Ascending aorta (tissue), 2 donors: ENCODE measurements around the gene FARS2. TPM values are rescaled to one million over a fixed set of nuclear protein-coding genes. Genes with fewer than 3 reads are reported as not detected.

ENCODE experiments used
- DNase-seq, 2 donors: peaks; one replicate each; pipeline ENCODE4 v3.0.0-alpha.2; 2019; ENCODE audit warnings: low spot score in 2 of 2
- H3K27ac ChIP-seq, 2 donors: fragments of 200-600 bp; sonication (generic); one replicate each; pipeline ENCODE4 v1.5.1; 2016 to 2017; ENCODE audit warnings: mild to moderate bottlenecking in 1 of 2
- H3K27me3 ChIP-seq: fragments of 200-600 bp; sonication (generic); one replicate; pipeline ENCODE4 v1.5.1; 2017
- H3K36me3 ChIP-seq, 2 donors: fragments of 200-600 bp; sonication (generic); one replicate each; pipeline ENCODE4 v1.5.1; 2016
- H3K4me1 ChIP-seq, 2 donors: fragments of 200-600 bp; sonication (generic); one replicate each; pipeline ENCODE4 v1.5.1; 2016 to 2017; ENCODE audit warnings: mild to moderate bottlenecking in 1 of 2
- H3K4me3 ChIP-seq, 2 donors: fragments of 200-600 bp; sonication (generic); one replicate each; pipeline ENCODE4 v1.5.1; 2016 to 2017; ENCODE audit warnings: mild to moderate bottlenecking in 1 of 2
- H3K9me3 ChIP-seq, 2 donors: fragments of 200-600 bp; sonication (generic); one replicate each; pipeline ENCODE4 v1.5.1; 2016
- intact Hi-C: fragments of 100-400 bp; cut with DNase I; formaldehyde crosslinking; loops from one replicate; pipeline ENCODE4 v1.15.1; 2023
- total RNA-seq: library from RNA; depleted of rRNA; stranded (reverse); fragments of >200 nt; gene quantifications from one replicate; pipeline ENCODE4 v1.1.0, GENCODE V29; 2016
- TF ChIP-seq, protein P1 (sequence below), 3 experiments: fragments of 200-600 bp in 2 of 3; fragments of 450-650 bp in 1 of 3; sonication (generic) in 2 of 3; IDR thresholded peaks; one replicate each; pipeline ENCODE4 v1.5.1; 2016 to 2019; ENCODE audit warnings: antibody characterized with exemption in 3 of 3, mild to moderate bottlenecking in 1 of 3, moderate library complexity in 1 of 3

The FARS2 gene
- total RNA-seq, 1 donor from 2014 or later, result 17.6 TPM

DNA sequence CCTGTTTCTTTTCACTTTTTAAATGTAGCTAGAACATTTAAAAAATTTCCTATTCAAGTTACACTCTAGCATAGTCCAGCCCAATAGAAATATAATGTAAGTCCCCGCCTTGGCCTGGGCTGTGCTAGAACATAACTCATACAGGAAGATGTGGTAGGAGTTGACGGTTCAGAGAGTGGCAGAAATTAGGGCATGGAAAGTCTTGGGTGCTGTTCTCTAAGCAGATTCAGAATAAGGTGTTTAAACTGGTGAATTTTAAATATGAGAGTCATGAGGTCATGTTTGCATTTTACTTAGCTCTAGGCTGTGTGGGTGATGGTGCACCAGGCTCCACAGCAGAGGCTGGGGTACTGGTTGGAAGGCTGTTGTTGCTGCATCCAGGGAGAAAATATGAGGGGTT lies 256.5 kb downstream of the FARS2 start:
- TF ChIP-seq, protein P1, sequence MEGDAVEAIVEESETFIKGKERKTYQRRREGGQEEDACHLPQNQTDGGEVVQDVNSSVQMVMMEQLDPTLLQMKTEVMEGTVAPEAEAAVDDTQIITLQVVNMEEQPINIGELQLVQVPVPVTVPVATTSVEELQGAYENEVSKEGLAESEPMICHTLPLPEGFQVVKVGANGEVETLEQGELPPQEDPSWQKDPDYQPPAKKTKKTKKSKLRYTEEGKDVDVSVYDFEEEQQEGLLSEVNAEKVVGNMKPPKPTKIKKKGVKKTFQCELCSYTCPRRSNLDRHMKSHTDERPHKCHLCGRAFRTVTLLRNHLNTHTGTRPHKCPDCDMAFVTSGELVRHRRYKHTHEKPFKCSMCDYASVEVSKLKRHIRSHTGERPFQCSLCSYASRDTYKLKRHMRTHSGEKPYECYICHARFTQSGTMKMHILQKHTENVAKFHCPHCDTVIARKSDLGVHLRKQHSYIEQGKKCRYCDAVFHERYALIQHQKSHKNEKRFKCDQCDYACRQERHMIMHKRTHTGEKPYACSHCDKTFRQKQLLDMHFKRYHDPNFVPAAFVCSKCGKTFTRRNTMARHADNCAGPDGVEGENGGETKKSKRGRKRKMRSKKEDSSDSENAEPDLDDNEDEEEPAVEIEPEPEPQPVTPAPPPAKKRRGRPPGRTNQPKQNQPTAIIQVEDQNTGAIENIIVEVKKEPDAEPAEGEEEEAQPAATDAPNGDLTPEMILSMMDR (IDR thresholded peaks at IDR 0.05), result no peak
- Histone ChIP-seq H3K9me3 (no peaks in the 10 kb centered on the region), H3K27me3 (no peaks in the 10 kb centered on the region), H3K27ac (no peak overlapping the region), H3K36me3 (no peaks in the 10 kb centered on the region), H3K4me3 (no peak overlapping the region), H3K4me1 (no peaks in the 10 kb centered on the region)
- no peak for DNase-seq
- intact Hi-C loops, result no loop called here

DNA sequence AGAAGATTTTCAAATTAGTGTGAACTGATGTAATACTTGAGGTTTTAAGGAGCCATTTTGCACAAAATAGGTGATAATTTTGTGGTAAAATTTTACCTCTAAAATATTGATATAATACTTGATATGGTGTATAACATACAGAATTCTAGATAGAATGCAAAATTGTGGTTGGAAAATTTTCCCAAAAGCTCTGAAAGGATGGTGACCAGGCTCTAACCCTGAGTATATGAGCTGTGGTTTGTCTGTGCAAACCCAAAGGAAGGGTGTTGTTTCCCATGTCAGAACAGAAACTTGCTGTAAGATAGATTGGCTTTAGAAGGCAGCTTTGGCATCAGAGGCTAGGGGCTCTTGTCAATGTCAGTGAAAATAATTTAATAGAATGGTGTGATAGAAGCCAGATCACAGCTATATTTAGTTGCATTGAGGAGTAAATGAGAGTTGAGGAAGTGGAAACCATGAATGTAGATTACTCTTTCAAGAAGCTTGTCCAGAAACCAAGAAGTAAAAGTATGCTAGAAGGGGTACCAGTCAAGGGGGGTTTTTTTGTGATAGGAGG lies 257.7 kb downstream of the FARS2 start:
- H3K27me3 ChIP-seq, result no peaks in the 10 kb centered on the region
- no peak overlapping the region for H3K27ac ChIP-seq
- no peaks in the 10 kb centered on the region for H3K4me1 ChIP-seq
- TF ChIP-seq, protein P1 (IDR thresholded peaks at IDR 0.05), result no peak
- intact Hi-C loops, result no loop called here
- DNase-seq, result no peak
- no peaks in the 10 kb centered on the region for H3K9me3 ChIP-seq
- no peak overlapping the region for H3K4me3 ChIP-seq
- H3K36me3 ChIP-seq, result no peaks in the 10 kb centered on the region

DNA sequence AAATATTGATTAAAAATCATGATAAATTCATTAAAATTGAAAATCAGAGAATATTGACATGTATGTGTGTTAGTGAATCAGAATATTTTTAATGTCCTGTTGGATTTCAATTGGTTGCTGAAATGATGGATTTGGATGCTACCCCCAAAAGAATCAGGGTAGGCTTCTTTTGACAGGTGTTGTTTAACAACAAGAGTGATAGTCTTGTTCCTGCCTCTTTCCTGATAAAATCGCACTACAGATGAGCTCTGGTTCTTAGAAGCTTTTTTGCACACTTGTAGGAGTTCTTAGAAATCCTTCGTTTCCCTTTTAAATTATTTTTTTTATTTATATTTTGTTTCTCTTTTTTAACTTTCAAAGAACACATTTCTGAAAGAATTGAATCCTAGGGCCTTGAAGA lies 259.5 kb downstream of the FARS2 start:
- Histone ChIP-seq H3K9me3 (no peaks in the 10 kb centered on the region), H3K27me3 (no peaks in the 10 kb centered on the region), H3K4me1 (no peaks in the 10 kb centered on the region), H3K36me3 (no peaks in the 10 kb centered on the region), H3K4me3 (no peak overlapping the region), H3K27ac (no peak overlapping the region)
- no peak for DNase-seq
- intact Hi-C loops, result no loop called here
- TF ChIP-seq, protein P1 (IDR thresholded peaks at IDR 0.05), result no peak

DNA sequence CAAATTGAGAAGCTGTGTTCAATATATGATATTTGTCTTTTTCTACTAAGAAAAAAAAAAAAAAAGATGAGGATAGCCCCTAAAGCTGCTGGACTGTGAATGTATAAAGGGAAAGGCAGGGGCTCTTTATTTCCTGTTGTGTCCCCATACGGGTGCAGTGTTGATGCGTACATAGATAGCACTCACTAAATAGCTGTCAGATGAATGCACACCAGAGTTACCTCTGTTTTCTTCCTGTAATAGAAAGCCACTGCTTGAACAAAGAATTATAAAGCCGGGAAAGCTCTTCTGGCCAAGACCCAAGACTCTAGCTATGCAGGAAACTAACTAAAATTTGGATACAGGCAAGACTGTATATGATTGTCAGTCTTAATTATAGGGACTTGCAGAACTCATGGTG lies 260.0 kb downstream of the FARS2 start:
- TF ChIP-seq, protein P1 (IDR thresholded peaks at IDR 0.05), result no peak
- no peak overlapping the region for H3K4me3 ChIP-seq
- intact Hi-C loops, result no loop called here
- H3K27me3 ChIP-seq, result no peaks in the 10 kb centered on the region
- no peaks in the 10 kb centered on the region for H3K36me3 ChIP-seq
- no peak overlapping the region for H3K27ac ChIP-seq
- no peaks in the 10 kb centered on the region for H3K9me3 ChIP-seq
- no peaks in the 10 kb centered on the region for H3K4me1 ChIP-seq
- no peak for DNase-seq

DNA sequence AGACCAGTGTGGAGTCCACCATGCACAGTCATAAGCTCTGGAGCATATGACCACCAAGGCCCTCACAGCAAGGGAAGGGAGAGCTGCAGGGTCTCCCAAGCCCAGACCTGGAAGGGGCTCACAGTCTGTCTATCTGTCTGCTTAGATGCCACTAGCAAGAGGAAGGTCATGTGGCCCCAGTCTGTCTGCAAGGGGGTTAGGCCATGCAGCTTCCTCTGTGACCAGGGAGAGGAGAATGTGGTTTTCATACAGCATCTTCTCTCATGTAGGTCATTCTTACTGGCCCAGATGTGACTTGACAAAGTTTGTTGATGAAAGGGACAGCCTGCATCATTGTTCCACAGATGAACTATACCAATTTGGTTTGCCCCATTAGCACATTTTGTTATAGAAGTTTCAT lies 260.8 kb downstream of the FARS2 start:
- intact Hi-C loops, result no loop called here
- no peak for DNase-seq
- H3K4me3 ChIP-seq, result no peak overlapping the region
- TF ChIP-seq, protein P1 (IDR thresholded peaks at IDR 0.05), result no peak
- H3K27ac ChIP-seq, result no peak overlapping the region
- no peaks in the 10 kb centered on the region for H3K4me1 ChIP-seq
- no peaks in the 10 kb centered on the region for H3K9me3 ChIP-seq
- no peaks in the 10 kb centered on the region for H3K27me3 ChIP-seq
- H3K36me3 ChIP-seq, result no peaks in the 10 kb centered on the region

DNA sequence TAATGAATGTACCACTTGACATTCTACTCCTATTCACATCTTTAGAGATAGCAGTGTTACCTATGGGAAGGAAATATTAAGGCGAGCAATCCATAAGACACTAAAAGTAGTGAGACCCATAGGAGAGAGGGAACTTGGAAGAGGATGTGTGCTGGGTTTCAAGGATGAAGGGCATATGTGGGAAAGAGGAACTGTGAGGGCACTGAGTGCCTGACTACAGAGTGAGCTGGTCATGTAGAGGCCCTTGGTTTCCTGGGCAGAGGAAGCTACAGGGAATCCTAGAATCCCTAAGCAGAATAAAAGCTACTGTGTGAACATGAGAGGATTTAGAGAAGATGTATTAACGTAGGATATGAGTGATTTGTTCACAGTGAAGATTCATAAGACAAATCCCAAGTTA lies 262.8 kb downstream of the FARS2 start:
- no peak for DNase-seq
- no peak overlapping the region for H3K4me3 ChIP-seq
- no peaks in the 10 kb centered on the region for H3K9me3 ChIP-seq
- H3K4me1 ChIP-seq, result no peaks in the 10 kb centered on the region
- TF ChIP-seq, protein P1 (IDR thresholded peaks at IDR 0.05), result no peak
- H3K27ac ChIP-seq, result no peak overlapping the region
- H3K36me3 ChIP-seq, result no peaks in the 10 kb centered on the region
- H3K27me3 ChIP-seq, result no peaks in the 10 kb centered on the region
- intact Hi-C loops, result no loop called here
